Prostate gland (tissue), 2 donors: ENCODE results near the gene HNRNPF. TPM values are rescaled to one million over a fixed set of nuclear protein-coding genes. Genes with fewer than 3 reads are reported as not detected.

ENCODE experiments used
- DNase-seq: peaks from one replicate; pipeline ENCODE4 v3.0.0-alpha.2; 2019; ENCODE audit warnings: low spot score
- H3K27ac ChIP-seq, 2 donors: fragments of 200-600 bp; sonication (generic); 2 replicates each; pipeline ENCODE4 v1.5.1; 2017 to 2019
- H3K27me3 ChIP-seq: fragments of 200-600 bp; sonication (generic); replicated peaks from 2 replicates; pipeline ENCODE4 v1.5.1; 2019; ENCODE audit not compliant: insufficient read depth
- H3K36me3 ChIP-seq, 2 donors: fragments of 200-600 bp; sonication (generic); 1 replicate in 1 of 2; 2 replicates in 1 of 2; pipeline versions ENCODE4 v1.5.1 to v1.8.1; 2017 to 2019
- H3K4me1 ChIP-seq: fragments of 200-600 bp; sonication (generic); replicated peaks from 2 replicates; pipeline ENCODE4 v1.5.1; 2019
- H3K4me3 ChIP-seq, 2 donors: fragments of 200-600 bp; sonication (generic); 2 replicates each; pipeline ENCODE4 v1.5.1; 2017 to 2019
- H3K9me3 ChIP-seq: fragments of 200-600 bp; sonication (generic); 2 replicates; pipeline ENCODE4 v1.5.1; 2017
- POLR2A ChIP-seq: fragments of 450-650 bp; IDR thresholded peaks from one replicate; pipeline ENCODE4 v1.6.1; 2016; ENCODE audit warnings: antibody characterized with exemption, mild to moderate bottlenecking
- POLR2AphosphoS5 ChIP-seq: sonication (generic); formaldehyde crosslinking; IDR thresholded peaks from one replicate; pipeline ENCODE4 v1.6.1; 2017; ENCODE audit warnings: antibody characterized with exemption
- WGBS: methylation state at CpG from one replicate; pipeline ENCODE4 v1.1.5; 2018; 5-methylcytosine and 5-hydroxymethylcytosine counted together
- intact Hi-C: fragments of 100-400 bp; cut with DNase I; formaldehyde crosslinking; loops from one replicate; pipeline ENCODE4 v1.14.2; 2022
- total RNA-seq, 2 donors: library from RNA; depleted of rRNA; stranded (reverse); fragments of >200 nt; gene quantifications; one replicate each; pipeline ENCODE4 v1.1.0, GENCODE V29; 2016
- TF ChIP-seq, protein P1 (sequence below), 4 experiments: fragments of 200-600 bp in 2 of 4; fragments of 450-650 bp in 2 of 4; sonication (generic) in 2 of 4; IDR thresholded peaks; 1 replicate in 3 of 4; 2 replicates in 1 of 4; pipeline ENCODE4 v1.5.1; 2016 to 2019; ENCODE audit warnings: antibody characterized with exemption in 4 of 4, mild to moderate bottlenecking in 2 of 4, moderate library complexity in 2 of 4

The HNRNPF gene
- total RNA-seq, 2 donors from 2014 or later: 175 to 199 TPM

DNA sequence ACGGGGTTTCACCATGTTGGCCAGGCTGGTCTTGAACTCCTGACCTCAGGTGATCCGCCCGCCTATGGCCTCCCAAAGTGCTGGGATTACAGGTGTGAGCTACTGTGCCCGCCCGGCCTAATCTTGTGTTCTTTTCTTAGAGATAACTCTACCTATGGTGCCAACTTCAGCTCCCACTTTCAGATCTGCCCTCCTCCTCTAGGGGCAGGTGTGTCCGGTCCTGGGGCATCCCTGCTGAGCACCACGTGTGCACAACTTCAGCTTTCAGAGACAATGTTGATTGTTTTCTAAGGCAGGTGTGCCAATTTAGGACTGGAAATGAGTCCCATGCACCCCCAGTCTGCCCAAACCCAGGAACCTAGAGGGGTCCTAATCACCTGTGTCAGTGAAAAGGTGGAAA, 56.0 kb downstream of the HNRNPF start:
- H3K27me3 ChIP-seq: no peaks in the 10 kb centered on the region
- no peak for DNase-seq
- intact Hi-C loops: no loop called here
- H3K4me1 ChIP-seq: peaks cover 6% of the 10 kb centered on the region
- H3K9me3 ChIP-seq: no peaks in the 10 kb centered on the region
- no peaks in the 10 kb centered on the region for H3K36me3 ChIP-seq
- H3K4me3 ChIP-seq: no peak overlapping the region
- H3K27ac ChIP-seq: peak overlapping the region in 1 of 2 donors; percentile 52
- WGBS: 69% methylated on average over 7 of the region's 7 CpGs
- TF ChIP-seq, protein P1, sequence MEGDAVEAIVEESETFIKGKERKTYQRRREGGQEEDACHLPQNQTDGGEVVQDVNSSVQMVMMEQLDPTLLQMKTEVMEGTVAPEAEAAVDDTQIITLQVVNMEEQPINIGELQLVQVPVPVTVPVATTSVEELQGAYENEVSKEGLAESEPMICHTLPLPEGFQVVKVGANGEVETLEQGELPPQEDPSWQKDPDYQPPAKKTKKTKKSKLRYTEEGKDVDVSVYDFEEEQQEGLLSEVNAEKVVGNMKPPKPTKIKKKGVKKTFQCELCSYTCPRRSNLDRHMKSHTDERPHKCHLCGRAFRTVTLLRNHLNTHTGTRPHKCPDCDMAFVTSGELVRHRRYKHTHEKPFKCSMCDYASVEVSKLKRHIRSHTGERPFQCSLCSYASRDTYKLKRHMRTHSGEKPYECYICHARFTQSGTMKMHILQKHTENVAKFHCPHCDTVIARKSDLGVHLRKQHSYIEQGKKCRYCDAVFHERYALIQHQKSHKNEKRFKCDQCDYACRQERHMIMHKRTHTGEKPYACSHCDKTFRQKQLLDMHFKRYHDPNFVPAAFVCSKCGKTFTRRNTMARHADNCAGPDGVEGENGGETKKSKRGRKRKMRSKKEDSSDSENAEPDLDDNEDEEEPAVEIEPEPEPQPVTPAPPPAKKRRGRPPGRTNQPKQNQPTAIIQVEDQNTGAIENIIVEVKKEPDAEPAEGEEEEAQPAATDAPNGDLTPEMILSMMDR (IDR thresholded peaks at IDR 0.05): no peak
- no peak for TF ChIP-seq POLR2AphosphoS5
- TF ChIP-seq POLR2A: no peak

DNA sequence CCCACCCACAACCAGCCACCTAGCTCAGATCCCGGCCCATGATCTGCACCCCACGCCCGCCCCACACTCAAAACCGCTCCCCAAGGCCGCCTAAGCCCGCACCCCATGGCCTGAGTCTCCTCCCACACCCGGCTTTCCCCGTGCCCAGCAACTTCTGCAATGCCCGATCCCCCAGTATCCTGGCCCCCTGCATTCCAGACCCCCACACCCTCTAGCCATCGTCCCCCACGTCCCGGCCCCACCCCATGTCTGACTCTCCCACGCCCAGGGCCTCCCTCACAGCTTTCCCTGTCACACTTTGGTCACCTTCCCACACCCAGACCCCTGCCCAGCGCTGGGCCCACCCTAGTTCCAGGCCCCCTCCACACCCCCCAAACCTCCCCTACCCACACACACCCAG, 57.7 kb downstream of the HNRNPF start:
- TF ChIP-seq, protein P1 (IDR thresholded peaks at IDR 0.05): no peak
- TF ChIP-seq POLR2AphosphoS5 (no peak), POLR2A (no peak)
- no peak for DNase-seq
- Histone ChIP-seq H3K27me3 (no peaks in the 10 kb centered on the region), H3K27ac (no peak overlapping the region), H3K4me3 (no peak overlapping the region), H3K36me3 (no peaks in the 10 kb centered on the region), H3K9me3 (no peaks in the 10 kb centered on the region), H3K4me1 (peaks cover 6% of the 10 kb centered on the region)
- 81% methylated on average over 14 of the region's 14 CpGs for WGBS
- intact Hi-C loops: no loop called here

DNA sequence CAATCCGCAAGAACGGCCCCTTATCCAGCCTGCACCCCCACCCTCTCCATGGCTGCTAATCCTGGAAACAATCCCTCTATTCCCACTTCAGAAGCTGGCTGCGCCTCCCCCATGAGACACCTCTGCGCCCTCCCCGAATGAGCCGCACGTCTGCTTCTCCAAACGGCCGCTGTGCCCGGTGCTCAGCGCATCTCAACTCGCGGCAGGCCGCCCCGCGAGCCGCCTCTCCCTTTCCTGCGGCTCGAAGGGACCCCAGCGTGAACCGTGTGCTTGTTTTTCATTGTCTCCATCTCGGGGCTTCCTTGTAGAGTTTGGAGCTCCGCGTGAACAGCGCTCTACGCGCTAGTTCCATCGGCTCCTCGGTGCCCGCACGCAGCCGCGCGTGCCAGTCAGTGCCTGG, 58.3 kb downstream of the HNRNPF start:
- Histone ChIP-seq H3K4me1 (peaks cover 6% of the 10 kb centered on the region), H3K4me3 (no peak overlapping the region), H3K36me3 (no peaks in the 10 kb centered on the region), H3K27ac (no peak overlapping the region), H3K27me3 (no peaks in the 10 kb centered on the region), H3K9me3 (no peaks in the 10 kb centered on the region)
- 71% methylated on average over 34 of the region's 34 CpGs for WGBS
- TF ChIP-seq POLR2AphosphoS5 (no peak), POLR2A (no peak)
- TF ChIP-seq, protein P1 (IDR thresholded peaks at IDR 0.05): no peak
- intact Hi-C loops: no loop called here
- no peak for DNase-seq

DNA sequence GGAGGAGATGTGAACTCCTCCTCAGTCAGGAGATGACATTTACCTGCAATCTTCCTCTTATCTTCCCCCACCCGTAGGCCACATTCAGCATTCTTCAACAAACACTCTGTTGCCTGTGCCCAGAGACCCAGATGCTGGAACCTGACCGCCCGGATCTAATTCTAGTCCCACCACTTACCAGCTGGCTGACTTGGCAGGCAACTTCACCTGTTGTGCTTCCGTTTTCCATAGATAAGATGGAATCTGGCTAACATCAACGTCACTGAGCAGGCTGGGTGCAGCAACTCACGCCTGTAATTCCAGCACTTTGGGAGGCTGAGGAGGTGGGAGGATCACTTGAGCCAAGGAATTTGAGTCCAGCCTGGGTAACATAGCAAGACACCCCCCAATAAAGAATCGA, 58.8 kb downstream of the HNRNPF start:
- H3K4me1 ChIP-seq: peaks cover 6% of the 10 kb centered on the region

DNA sequence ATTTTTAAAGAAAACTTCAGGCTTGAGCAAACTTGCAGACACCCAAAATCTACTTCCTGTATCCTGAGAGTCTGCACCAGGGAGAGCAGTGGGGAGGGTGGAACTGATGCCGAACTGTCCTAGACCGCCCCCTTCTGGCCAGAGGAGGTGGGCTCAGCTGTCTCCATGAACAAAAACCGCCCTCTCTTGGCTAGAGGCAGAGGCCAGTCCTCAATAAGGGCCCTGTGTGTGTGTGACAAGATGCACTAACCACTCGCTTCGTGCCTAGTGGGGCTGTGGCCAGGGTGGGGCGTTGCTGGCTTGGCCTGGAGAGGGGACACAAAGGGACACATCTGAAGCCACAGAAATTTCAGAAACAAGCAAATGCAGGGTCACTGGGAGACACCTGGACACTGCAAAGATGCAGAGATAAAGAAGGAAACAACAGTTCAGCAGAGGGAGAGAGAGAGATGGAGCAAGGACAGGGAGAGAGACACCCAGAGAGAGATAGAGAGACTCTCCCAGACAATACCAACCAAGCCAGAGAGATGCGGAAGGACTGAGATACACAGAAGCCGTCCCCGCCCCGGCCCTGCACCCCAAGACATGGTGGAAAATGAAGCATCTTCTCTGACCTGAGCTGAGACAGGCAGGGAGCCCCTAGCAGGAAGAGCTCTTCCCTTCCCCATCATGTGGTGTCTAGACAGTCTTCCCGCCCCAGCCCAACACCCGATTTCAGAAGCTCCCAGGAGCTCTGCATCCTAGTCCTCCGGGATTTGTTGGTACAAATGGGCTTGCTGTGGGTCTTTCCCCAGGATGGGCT, 60.3 kb downstream of the HNRNPF start:
- WGBS: 60% methylated on average over 13 of the region's 13 CpGs
- TF ChIP-seq POLR2AphosphoS5 (peak; percentile 42), POLR2A (no peak)
- TF ChIP-seq, protein P1 (IDR thresholded peaks at IDR 0.05): peak; percentile 78 to 90 (median 80)
- peaks cover 6% of the 10 kb centered on the region for H3K4me1 ChIP-seq
- no peaks in the 10 kb centered on the region for H3K27me3 ChIP-seq
- peak; percentile 80 for DNase-seq
- H3K9me3 ChIP-seq: no peaks in the 10 kb centered on the region
- H3K36me3 ChIP-seq: no peaks in the 10 kb centered on the region
- no peak overlapping the region for H3K4me3 ChIP-seq
- intact Hi-C loops: no loop called here
- no peak overlapping the region for H3K27ac ChIP-seq

More for the DNA sequence above, 58.8 kb downstream of the HNRNPF start:
- 39% methylated on average over 7 of the region's 7 CpGs for whole genome bisulfite sequencing
- TF ChIP-seq POLR2AphosphoS5 (peak; percentile 79), POLR2A (no peak)
- DNase-seq: peak; percentile 60
- intact Hi-C loops: no loop called here
- peak overlapping the region in 1 of 2 donors; percentile 31 for H3K27ac ChIP-seq
- H3K27me3 ChIP-seq: no peaks in the 10 kb centered on the region
- H3K36me3 ChIP-seq: no peaks in the 10 kb centered on the region
- H3K9me3 ChIP-seq: no peaks in the 10 kb centered on the region
- no peak overlapping the region for H3K4me3 ChIP-seq
